Activated naive CD8-positive, alpha-beta T cell treated with anti-CD3 and anti-CD28 coated beads for 36 hours (primary cell): ENCODE measurements around the gene GLP1R. TPM values are rescaled to one million over a fixed set of nuclear protein-coding genes. Genes with fewer than 3 reads are reported as not detected.

Experiments used
- DNase-seq: peaks from one replicate; pipeline ENCODE4 v3.0.0; 2021
- H3K27ac Mint-ChIP-seq: one replicate; pipeline ENCODE4 v1.8.0; 2022; ENCODE audit warnings: mild to moderate bottlenecking, moderate library complexity, mixed read lengths
- H3K27me3 Mint-ChIP-seq: one replicate; pipeline ENCODE4 v1.8.0; 2022; ENCODE audit warnings: mild to moderate bottlenecking, mixed read lengths
- H3K36me3 Mint-ChIP-seq: one replicate; pipeline ENCODE4 v1.8.0; 2021; ENCODE audit warnings: mild to moderate bottlenecking, mixed read lengths
- H3K4me1 Mint-ChIP-seq: one replicate; pipeline ENCODE4 v1.8.0; 2021; ENCODE audit warnings: mixed read lengths
- H3K4me3 Mint-ChIP-seq: one replicate; pipeline ENCODE4 v1.8.0; 2022; ENCODE audit warnings: mild to moderate bottlenecking, moderate library complexity, mixed read lengths
- H3K9me3 Mint-ChIP-seq: one replicate; pipeline ENCODE4 v1.8.0; 2022; ENCODE audit warnings: mixed read lengths
- total RNA-seq, 2 experiments: library from RNA; stranded (reverse); gene quantifications; one replicate each; pipeline ENCODE4 v1.2.3, GENCODE V29; 2021

GLP1R gene
- total RNA-seq, 2 experiments from 2014 or later = 0.43 to 0.56 TPM

- no peak overlapping the region for H3K27ac Mint-ChIP-seq
- H3K4me3 Mint-ChIP-seq = no peak overlapping the region
- peaks cover 35% of the 10 kb centered on the region for H3K27me3 Mint-ChIP-seq
These were observed 19.2 kb upstream of the GLP1R start for GRCh38 chr6:39029156-39030011.

GRCh38 chr6:39035681-39036080, 12.9 kb upstream of the GLP1R start:
- Mint-ChIP-seq H3K36me3 (no peaks in the 10 kb centered on the region), H3K27ac (no peak overlapping the region), H3K4me1 (peaks cover 5% of the 10 kb centered on the region), H3K9me3 (no peaks in the 10 kb centered on the region), H3K4me3 (no peak overlapping the region), H3K27me3 (peaks cover 63% of the 10 kb centered on the region)
- DNase-seq = no peak

More at GRCh38 chr6:39029156-39030011, 19.2 kb upstream of the GLP1R start:
- H3K36me3 Mint-ChIP-seq = no peaks in the 10 kb centered on the region
- H3K9me3 Mint-ChIP-seq = no peaks in the 10 kb centered on the region
- peak; percentile 55 for DNase-seq
- H3K4me1 Mint-ChIP-seq = no peaks in the 10 kb centered on the region

GRCh38 chr6:39037082-39037508, 11.5 kb upstream of the GLP1R start:
- Mint-ChIP-seq H3K4me1 (peaks cover 10% of the 10 kb centered on the region), H3K9me3 (no peaks in the 10 kb centered on the region), H3K4me3 (no peak overlapping the region), H3K36me3 (no peaks in the 10 kb centered on the region), H3K27me3 (peaks cover 73% of the 10 kb centered on the region), H3K27ac (no peak overlapping the region)
- no peak for DNase-seq

GRCh38 chr6:39037707-39038106, 10.9 kb upstream of the GLP1R start:
- no peak for DNase-seq
- Mint-ChIP-seq H3K27me3 (peaks cover 76% of the 10 kb centered on the region), H3K4me3 (no peak overlapping the region), H3K9me3 (no peaks in the 10 kb centered on the region), H3K4me1 (peaks cover 10% of the 10 kb centered on the region), H3K27ac (no peak overlapping the region), H3K36me3 (no peaks in the 10 kb centered on the region)

- Mint-ChIP-seq H3K4me3 (no peak overlapping the region), H3K36me3 (no peaks in the 10 kb centered on the region), H3K27ac (no peak overlapping the region), H3K9me3 (no peaks in the 10 kb centered on the region), H3K4me1 (peaks cover 10% of the 10 kb centered on the region), H3K27me3 (peaks cover 66% of the 10 kb centered on the region)
- DNase-seq = no peak
These were observed 8.4 kb upstream of the GLP1R start for GRCh38 chr6:39040080-39040673.

- no peak for DNase-seq
- Mint-ChIP-seq H3K4me1 (peaks cover 10% of the 10 kb centered on the region), H3K4me3 (no peak overlapping the region), H3K27ac (no peak overlapping the region), H3K27me3 (peaks cover 59% of the 10 kb centered on the region), H3K36me3 (no peaks in the 10 kb centered on the region), H3K9me3 (no peaks in the 10 kb centered on the region)
These were observed 7.5 kb upstream of the GLP1R start for GRCh38 chr6:39041072-39041471.

GRCh38 chr6:39043776-39044175, 4.8 kb upstream of the GLP1R start:
- no peak for DNase-seq
- H3K27me3 Mint-ChIP-seq = peaks cover 50% of the 10 kb centered on the region
- H3K36me3 Mint-ChIP-seq = no peaks in the 10 kb centered on the region
- peaks cover 12% of the 10 kb centered on the region for H3K4me1 Mint-ChIP-seq
- no peak overlapping the region for H3K27ac Mint-ChIP-seq
- H3K4me3 Mint-ChIP-seq = no peak overlapping the region
- H3K9me3 Mint-ChIP-seq = no peaks in the 10 kb centered on the region

- Mint-ChIP-seq H3K4me1 (peaks cover 14% of the 10 kb centered on the region), H3K4me3 (no peak overlapping the region), H3K27ac (no peak overlapping the region), H3K9me3 (no peaks in the 10 kb centered on the region), H3K36me3 (no peaks in the 10 kb centered on the region), H3K27me3 (peaks cover 50% of the 10 kb centered on the region)
- DNase-seq = no peak
These were observed 4.4 kb upstream of the GLP1R start for GRCh38 chr6:39044181-39044580.

- Mint-ChIP-seq H3K4me1 (peaks cover 28% of the 10 kb centered on the region), H3K36me3 (no peaks in the 10 kb centered on the region), H3K27ac (no peak overlapping the region), H3K9me3 (no peaks in the 10 kb centered on the region), H3K27me3 (peaks cover 41% of the 10 kb centered on the region), H3K4me3 (peak overlapping the region; percentile 40)
- DNase-seq = no peak
These were observed 900 bp upstream of the GLP1R start for GRCh38 chr6:39047434-39048327.

GRCh38 chr6:39049575-39050283, 1.1 kb downstream of the GLP1R start:
- no peak for DNase-seq
- no peaks in the 10 kb centered on the region for H3K9me3 Mint-ChIP-seq
- peaks cover 52% of the 10 kb centered on the region for H3K27me3 Mint-ChIP-seq
- peaks cover 28% of the 10 kb centered on the region for H3K4me1 Mint-ChIP-seq
- peak overlapping the region; percentile 77 for H3K4me3 Mint-ChIP-seq
- H3K27ac Mint-ChIP-seq = no peak overlapping the region
- H3K36me3 Mint-ChIP-seq = no peaks in the 10 kb centered on the region

GRCh38 chr6:39050453-39051112, 2.0 kb downstream of the GLP1R start:
- Mint-ChIP-seq H3K27ac (peak overlapping the region; percentile 38), H3K4me3 (no peak overlapping the region), H3K9me3 (no peaks in the 10 kb centered on the region), H3K4me1 (peaks cover 28% of the 10 kb centered on the region), H3K27me3 (peaks cover 52% of the 10 kb centered on the region), H3K36me3 (no peaks in the 10 kb centered on the region)
- DNase-seq = peak; percentile 28

- Mint-ChIP-seq H3K27me3 (peaks cover 55% of the 10 kb centered on the region), H3K4me3 (no peak overlapping the region), H3K9me3 (no peaks in the 10 kb centered on the region), H3K4me1 (peaks cover 28% of the 10 kb centered on the region), H3K36me3 (no peaks in the 10 kb centered on the region), H3K27ac (no peak overlapping the region)
- DNase-seq = no peak
These were observed 3.0 kb downstream of the GLP1R start for GRCh38 chr6:39051399-39052122.

GRCh38 chr6:39053016-39053624, 4.5 kb downstream of the GLP1R start:
- Mint-ChIP-seq H3K4me3 (no peak overlapping the region), H3K27me3 (peaks cover 42% of the 10 kb centered on the region), H3K4me1 (peaks cover 26% of the 10 kb centered on the region), H3K9me3 (no peaks in the 10 kb centered on the region), H3K27ac (no peak overlapping the region), H3K36me3 (no peaks in the 10 kb centered on the region)
- no peak for DNase-seq
